K562 (cell line): ENCODE results near the gene ESR2. TPM values are rescaled to one million over a fixed set of nuclear protein-coding genes. Genes with fewer than 3 reads are reported as not detected.

Experiments used
- ATAC-seq: fragments of 200-7000 bp; cut with Tn5 transposase; 3 replicates; pipeline ENCODE4 v1.9.1; 2020; ENCODE audit warnings: moderate library complexity
- BruUV-seq: library from RNA; stranded (reverse); fragments of 400-500 nt; replicated peaks from 2 replicates; lab custom pipeline; 2021; lab: Mats Ljungman, UMichigan
- CTCF ChIA-PET: fragments of 300-600 bp; formaldehyde crosslinking; extraction: SDS; loops from one replicate; lab custom pipeline; 2021; ENCODE audit warnings: low intra/inter-chr PET ratio; lab: Yijun Ruan, JAX
- POLR2A ChIA-PET: fragments of 300-600, 350-650 bp; sonication (Branson Sonifier 250); formaldehyde crosslinking; extraction: SDS; loops from one replicate; lab custom pipeline; 2021; ENCODE audit warnings: antibody characterized with exemption, inconsistent platforms; lab: Yijun Ruan, JAX
- DNase-seq, 4 experiments: peaks; one replicate each; pipeline versions ENCODE4 v3.0.0 to v3.0.0-alpha.2; 2011 to 2018; ENCODE audit warnings: low spot score in 3 of 4, mixed read lengths in 3 of 4; ENCODE audit errors: extremely low read depth in 1 of 4
- FAIRE-seq: peaks from 2 replicates; lab custom pipeline; 2011; peaks lifted over from hg19 to GRCh38; lab: Jason Lieb, UNC
- H2AFZ ChIP-seq: 2 replicates; pipeline ENCODE4 v1.6.0; 2011; ENCODE audit warnings: low read depth, low read length, control low read depth, inconsistent platforms
- H3K27ac ChIP-seq: fragments of 200-600 bp; 3 replicates; pipeline ENCODE4 v1.8.0; 2011; ENCODE audit warnings: low read depth, mild to moderate bottlenecking, control low read depth, inconsistent platforms, low read length, moderate library complexity, mixed read lengths; ENCODE audit errors: extremely low read depth
- H3K27me3 ChIP-seq, 2 experiments: fragments of 300-600 bp in 1 of 2; 2 replicates in 1 of 2; 3 replicates in 1 of 2; pipeline versions ENCODE4 v1.6.0 to v1.8.0; 2011; ENCODE audit warnings: inconsistent platforms in 2 of 2, low read length in 2 of 2, mild to moderate bottlenecking in 1 of 2, mixed read lengths in 1 of 2, moderate library complexity in 1 of 2; ENCODE audit not compliant: control insufficient read depth in 2 of 2, insufficient read depth in 2 of 2
- H3K36me3 ChIP-seq: fragments of 300-600 bp; 3 replicates; pipeline ENCODE4 v1.8.0; 2011; ENCODE audit warnings: mild to moderate bottlenecking, low read length, inconsistent platforms; ENCODE audit not compliant: control insufficient read depth, insufficient read depth
- H3K4me1 ChIP-seq, 2 experiments: fragments of 200-600 bp in 1 of 2; replicated peaks in 1 of 2; 2 replicates in 1 of 2; 3 replicates in 1 of 2; pipeline versions ENCODE4 v1.5.1 to v1.8.0; 2011; ENCODE audit warnings: inconsistent platforms in 2 of 2, low read length in 2 of 2, mild to moderate bottlenecking in 1 of 2, mixed read lengths in 1 of 2, moderate library complexity in 1 of 2; ENCODE audit not compliant: control insufficient read depth in 2 of 2, insufficient read depth in 2 of 2
- H3K4me2 ChIP-seq: 2 replicates; pipeline ENCODE4 v1.6.1; 2011; ENCODE audit warnings: low read length, control low read depth, inconsistent platforms, mixed read lengths; ENCODE audit not compliant: insufficient read depth
- H3K4me3 ChIP-seq: fragments of 200-600 bp; sonication (generic), shearing (Covaris generic); 2 replicates; pipeline ENCODE4 v1.5.1; 2016; ENCODE audit warnings: control low read depth, inconsistent platforms
- H3K79me2 ChIP-seq: fragments of 200-600 bp; 3 replicates; pipeline ENCODE4 v1.8.0; 2011; ENCODE audit warnings: low read length, inconsistent platforms; ENCODE audit not compliant: control insufficient read depth, insufficient read depth
- H3K9ac ChIP-seq, 2 experiments: 2 replicates each; pipeline versions ENCODE4 v1.6.0 to v1.6.1; 2011; ENCODE audit warnings: low read depth in 2 of 2, low read length in 2 of 2, control low read depth in 1 of 2, inconsistent platforms in 1 of 2, mild to moderate bottlenecking in 1 of 2, mixed read lengths in 1 of 2; ENCODE audit not compliant: insufficient read depth in 1 of 2
- H3K9me1 ChIP-seq: one replicate; pipeline ENCODE4 v1.6.0; 2011; ENCODE audit warnings: inconsistent platforms, mild to moderate bottlenecking, low read length, moderate library complexity; ENCODE audit not compliant: control insufficient read depth, insufficient read depth
- H3K9me3 ChIP-seq: replicated peaks from 2 replicates; pipeline ENCODE4 v1.5.1; 2011; ENCODE audit warnings: low read depth, low read length, inconsistent platforms; ENCODE audit not compliant: control insufficient read depth, insufficient read depth
- H4K20me1 ChIP-seq: replicated peaks from 2 replicates; pipeline ENCODE4 v1.6.1; 2011; ENCODE audit warnings: low read length, inconsistent platforms, mixed read lengths; ENCODE audit not compliant: control insufficient read depth, insufficient read depth
- PHB2 ChIP-seq: fragments of 450-650 bp; IDR thresholded peaks from 2 replicates; pipeline ENCODE4 v1.6.1; 2017; ENCODE audit warnings: low read depth
- SMARCB1 ChIP-seq: IDR thresholded peaks from 2 replicates; pipeline ENCODE4 v1.6.1; 2011; ENCODE audit warnings: improper control_type of control experiment, low read depth; ENCODE audit not compliant: insufficient read length
- YY1 ChIP-seq, 3 experiments: IDR thresholded peaks; 2 replicates each; pipeline ENCODE4 v1.6.1; 2011; ENCODE audit warnings: low read length in 2 of 3, mild to moderate bottlenecking in 2 of 3, moderate library complexity in 2 of 3, borderline replicate concordance in 1 of 3, control low read depth in 1 of 3, low read depth in 1 of 3; ENCODE audit not compliant: insufficient read depth in 3 of 3, insufficient replicate concordance in 2 of 3, control insufficient read depth in 1 of 3, insufficient read length in 1 of 3; ENCODE audit errors: extremely low read depth in 1 of 3
- ZNF699 ChIP-seq: fragments of 250-450 bp; sonication (Bioruptor Pico); IDR thresholded peaks from 2 replicates; pipeline ENCODE4 v1.8.0; 2021; ENCODE audit warnings: mild to moderate bottlenecking, moderate library complexity; ENCODE audit not compliant: insufficient replicate concordance
- WGBS: fragments of 100-300 bp; shearing (Covaris generic); methylation state at CpG from one replicate; pipeline ENCODE4 v1.1.6; 2016; ENCODE audit warnings: low coverage, mixed read lengths; ENCODE audit not compliant: insufficient coverage; ENCODE audit errors: missing lambda C conversion rate; 5-methylcytosine and 5-hydroxymethylcytosine counted together
- in situ Hi-C: fragments of 300-500 bp; cut with MboI; formaldehyde crosslinking; loops from 4 replicates; pipeline ENCODE4 v1.15.0; 2018; ENCODE audit warnings: inconsistent platforms, mixed read lengths
- intact Hi-C: fragments of 100-400 bp; cut with micrococcal nuclease; formaldehyde crosslinking; loops from 2 replicates; pipeline ENCODE4 v1.14.2; 2022
- polyA plus RNA-seq, 8 experiments: library from polyadenylated mRNA; depleted of rRNA in 4 of 8; stranded (reverse) in 5 of 8; unstranded in 3 of 8; fragments of >200 nt; fragmentation: Nextera tagmentation in 2 of 8; fragmentation: Illumina TruSeq in 1 of 8; extraction: Ambion mirVana in 2 of 8; extraction: Trizol in 1 of 8; gene quantifications; 2 replicates each; pipeline versions ENCODE4 v1.2.1 to v1.2.3, GENCODE V29; 2011 to 2014; ENCODE audit warnings: inconsistent platforms in 1 of 8, missing spikeins in 1 of 8
- total RNA-seq, 7 experiments: library from RNA; depleted of rRNA in 6 of 7; stranded (reverse); fragments of >200 nt in 6 of 7; fragmentation: Illumina TruSeq in 2 of 7; extraction: Trizol in 2 of 7; gene quantifications; 2 replicates each; pipeline versions ENCODE4 v1.2.1 to v1.2.3, GENCODE V29; 2011 to 2021; ENCODE audit warnings: low replicate concordance in 1 of 7

The ESR2 gene
- total and polyA plus RNA-seq, 9 of the 15 experiments (the other 6 are each of a cell fraction or from before 2014, with no cell fraction given) = 0.07 to 3.8 (median 2.0) TPM

- Histone ChIP-seq H3K27ac (no peak overlapping the region), H2AFZ (0 out of 2 replicates have a peak overlapping the region, but pooled peaks have one; percentile 24), H3K4me3 (no peak overlapping the region), H3K9ac (no peak overlapping the region), H4K20me1 (no peaks in the 10 kb centered on the region), H3K4me2 (no peak overlapping the region), H3K9me3 (no peaks in the 10 kb centered on the region), H3K27me3 (no peaks in the 10 kb centered on the region), H3K9me1 (no peaks in the 10 kb centered on the region), H3K36me3 (no peaks in the 10 kb centered on the region), H3K79me2 (no peaks in the 10 kb centered on the region), H3K4me1 (no peaks in the 10 kb centered on the region; a peak in 1 of 5 replicates)
- no TSS peak for BruUV-seq
- FAIRE-seq = no peak
- intact Hi-C loops (no loop called here), in situ Hi-C loops (no loop called here)
- TF ChIP-seq PHB2 (no peak), SMARCB1 (no peak), ZNF699 (CRISPR knock-in tag) (no peak), YY1 (IDR thresholded peaks at IDR 0.05; ENCODE audit: borderline replicate concordance in 1 of 3, control insufficient read depth in 1 of 3, extremely low read depth in 1 of 3, insufficient read depth in 3 of 3, insufficient read length in 1 of 3, insufficient replicate concordance in 2 of 3, low read depth in 1 of 3, low read length in 2 of 3) (no peak)
- CTCF ChIA-PET = no interaction called here
- 54% methylated on average over 10 of the region's 12 CpGs for WGBS
- no peak for DNase-seq
- POLR2A ChIA-PET = interaction anchor here (0.7 to 1.1 kb wide), 2 partner anchors 9 to 15 kb away, joined by 3 read pairs; no protein-coding TSS in a partner anchor
- ATAC-seq = no peak
Observed at GRCh38 chr14:64186231-64187129, 107.7 kb downstream of the ESR2 start.
